ENCODE results near the gene HSD3B7. TPM values are rescaled to one million over a fixed set of nuclear protein-coding genes. Genes with fewer than 3 reads are reported as not detected.

HSD3B7 gene
- total RNA-seq, result 2.3 and 2.6 TPM in 2 replicates

DNA sequence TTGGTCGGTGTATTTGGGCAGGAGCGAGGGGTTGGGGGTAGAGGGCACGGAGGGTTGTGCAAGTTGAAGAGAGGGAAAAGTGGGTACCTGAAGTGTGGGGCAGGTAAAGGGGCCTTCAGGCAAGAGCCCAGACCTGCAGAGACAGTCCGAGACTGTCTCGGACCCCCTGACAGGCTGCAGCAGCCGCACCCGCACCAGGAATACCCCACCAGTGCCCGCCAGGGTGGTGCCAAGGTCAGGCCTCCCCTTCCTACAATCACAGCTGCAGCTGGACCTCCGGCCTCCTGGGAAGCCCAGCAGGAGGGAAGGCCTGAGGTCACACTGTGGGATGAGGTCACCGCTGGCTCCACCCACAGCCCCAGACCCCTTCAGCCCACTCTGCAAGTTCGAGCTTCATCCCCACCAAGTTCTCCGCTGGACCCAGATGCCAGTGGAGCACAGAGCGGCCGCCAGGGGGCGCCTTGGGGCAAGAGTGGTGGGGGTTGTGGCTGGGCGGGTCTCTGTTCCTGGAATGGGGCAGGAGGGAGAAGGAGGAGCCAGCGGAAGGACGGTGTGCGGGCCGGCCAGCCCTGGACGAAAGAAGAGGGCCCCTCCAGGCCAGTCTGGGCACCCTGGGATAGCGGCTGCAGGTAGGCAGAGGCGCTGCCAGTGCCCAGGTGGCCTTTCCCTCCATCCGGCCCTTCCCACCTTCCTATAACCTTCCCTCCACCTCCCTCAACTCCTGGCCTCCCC, at the start of gene HSD3B7:
Gene HSD3B7 (plus strand): TSS at position 539 of the 732 bp plus-strand sequence. CDS start 452 bp downstream, outside the sequence.

GRCh38 chr16:30948667-30949649, 36.0 kb upstream of the HSD3B7 start, which contains the start of gene ORAI3:
Gene ORAI3 (plus strand): TSS chr16:30949068. CDS start chr16:30949290, 222 bp downstream.

DNA sequence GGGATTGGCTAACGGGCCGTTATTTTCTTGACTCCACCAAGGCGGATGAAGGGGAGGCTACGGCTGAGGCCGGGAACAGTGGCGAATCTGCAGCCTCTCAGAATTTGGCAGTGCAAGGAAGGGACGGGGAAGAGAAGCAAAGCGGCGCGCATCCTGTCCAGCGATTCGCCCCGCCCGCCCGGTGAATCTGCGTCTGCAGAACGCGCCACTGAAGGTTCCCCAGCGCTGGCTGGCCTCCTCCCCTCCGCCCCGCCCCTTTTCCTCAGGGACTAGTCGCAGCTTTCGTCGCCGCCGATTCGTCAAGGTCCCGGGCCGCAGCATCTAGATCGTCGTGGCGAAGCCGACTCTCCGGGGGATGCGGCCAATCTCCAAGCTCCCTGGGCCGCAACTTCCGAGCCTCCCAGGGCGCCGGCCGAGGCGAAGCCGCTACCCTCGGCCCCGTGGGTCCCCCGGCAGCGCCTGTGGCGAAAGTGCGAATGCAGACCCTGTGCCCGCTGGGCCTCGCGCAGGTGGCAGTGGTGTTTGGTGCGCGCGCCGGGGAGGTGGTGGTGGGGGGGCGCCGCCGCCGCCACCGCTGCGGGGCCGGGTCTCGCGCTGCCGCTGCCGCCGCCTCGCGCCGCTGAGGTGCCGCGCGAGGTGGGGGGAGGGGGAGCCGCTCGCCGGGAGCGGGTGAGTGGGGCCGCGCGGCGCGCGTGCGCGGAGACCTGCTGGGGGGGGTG, 27.4 kb upstream of the HSD3B7 start, which contains the start of gene SETD1A:
Gene SETD1A (plus strand): TSS at position 299 of the 719 bp plus-strand sequence. CDS start 978 bp downstream, outside the sequence.

GRCh38 chr16:31010585-31011325, 25.7 kb downstream of the HSD3B7 start, which contains the start of gene STX1B:
Gene STX1B (minus strand): TSS chr16:31010638. CDS start chr16:31010396, 242 bp downstream.

GRCh38 chr16:31032736-31033708, 48.0 kb downstream of the HSD3B7 start, which contains the start of gene STX4:
Gene STX4 (plus strand): TSS chr16:31033558. CDS start chr16:31033806, 248 bp downstream.

Other genes starting within 250 kb of the HSD3B7 start
- gene PHKG2, start 236.8 kb upstream of the HSD3B7 start, total RNA-seq, result 23.7 and 24.5 TPM in 2 replicates
- gene CFAP119, start 223.1 kb upstream of the HSD3B7 start, total RNA-seq, result 1.5 and 1.6 TPM in 2 replicates
- gene RNF40, start 222.9 kb upstream of the HSD3B7 start, total RNA-seq, result 57.8 and 73.3 TPM in 2 replicates
- gene ZNF629, start 198.0 kb upstream of the HSD3B7 start, total RNA-seq, result 4.4 and 5.8 TPM in 2 replicates
- gene BCL7C, start 91.1 kb upstream of the HSD3B7 start, total RNA-seq, result 32.2 and 37.2 TPM in 2 replicates
- gene CTF1, start 88.6 kb upstream of the HSD3B7 start, total RNA-seq, result under 0.01 TPM in 1 of 2 replicates, not detected in the other
- 21.7 and 27.3 TPM in 2 replicates for gene FBXL19, start 61.6 kb upstream of the HSD3B7 start, total RNA-seq
- 18.8 and 21.1 TPM in 2 replicates for gene ORAI3, start 36.1 kb upstream of the HSD3B7 start, total RNA-seq
- 1.6 and 2.1 TPM in 2 replicates for gene SETD1A, start 27.5 kb upstream of the HSD3B7 start, total RNA-seq
- gene STX1B, start 25.4 kb downstream of the HSD3B7 start, total RNA-seq, result under 0.01 TPM in 2 replicates
- gene STX4, start 48.4 kb downstream of the HSD3B7 start, total RNA-seq, result 15.9 and 20.4 TPM in 2 replicates
- 6.8 and 9.7 TPM in 2 replicates for gene ZNF668, start 89.0 kb downstream of the HSD3B7 start, total RNA-seq
- 9.1 and 11.0 TPM in 2 replicates for gene ZNF646, start 89.2 kb downstream of the HSD3B7 start, total RNA-seq
- 0.32 and 1.2 TPM in 2 replicates for gene PRSS53, start 103.7 kb downstream of the HSD3B7 start, total RNA-seq
- 82.5 and 95.8 TPM in 2 replicates for gene VKORC1, start 109.6 kb downstream of the HSD3B7 start, total RNA-seq
- gene BCKDK, start 123.2 kb downstream of the HSD3B7 start, total RNA-seq, result 15.6 and 15.7 TPM in 2 replicates
- gene KAT8, start 132.5 kb downstream of the HSD3B7 start, total RNA-seq, result 32.8 and 37.7 TPM in 2 replicates
- gene PRSS8, start 150.5 kb downstream of the HSD3B7 start, total RNA-seq, result not detected in 2 replicates
- 0.32 and 1.5 TPM in 2 replicates for gene PRSS36, start 164.9 kb downstream of the HSD3B7 start, total RNA-seq
- 59.9 and 74.4 TPM in 2 replicates for gene FUS, start 194.9 kb downstream of the HSD3B7 start, total RNA-seq
- gene PYCARD, start 217.6 kb downstream of the HSD3B7 start, total RNA-seq, result 41.6 and 95.5 TPM in 2 replicates
- not detected in 2 replicates for gene TRIM72, start 228.9 kb downstream of the HSD3B7 start, total RNA-seq
- not detected in 2 replicates for gene PYDC1, start 231.9 kb downstream of the HSD3B7 start, total RNA-seq